ENCODE measurements around the gene CAMK1D. TPM values are rescaled to one million over a fixed set of nuclear protein-coding genes. Genes with fewer than 3 reads are reported as not detected.
A peak's percentile ranks its signal among the peaks of the same experiment; 100 is the strongest.

The CAMK1D gene
- total and polyA plus RNA-seq, 10 of the 15 experiments (the other 5 are each of a cell fraction or from before 2014, with no cell fraction given): 2.1 to 35.5 (median 14.7) TPM

- peak in 2 of 3 experiments; percentile 37 to 56; a peak in 3 of 6 replicates for TF ChIP-seq CTCF (IDR thresholded peaks at IDR 0.05 in 2 of 3, conservative IDR thresholded peaks at IDR 0.05 in 1 of 3; ENCODE audit: control insufficient read depth in 2 of 3, extremely low read depth in 1 of 3, insufficient read depth in 1 of 3, low read depth in 3 of 3, low read length in 3 of 3)
- TF ChIP-seq MYC (IDR thresholded peaks at IDR 0.05; ENCODE audit: insufficient read depth, insufficient read length, insufficient replicate concordance, low read length, severe bottlenecking): no peak
- no peak for TF ChIP-seq IRF3 (IDR thresholded peaks at IDR 0.05)
- no peak for TF ChIP-seq EP300 (IDR thresholded peaks at IDR 0.05; ENCODE audit: borderline replicate concordance in 1 of 2, control insufficient read depth in 1 of 2, low read depth in 2 of 2, low read length in 2 of 2)
- TF ChIP-seq IKZF1 (conservative IDR thresholded peaks at IDR 0.05): peak; percentile 59
- no peak for TF ChIP-seq MXI1 (IDR thresholded peaks at IDR 0.05; ENCODE audit: low read depth, low read length)
- TF ChIP-seq, protein P1, sequence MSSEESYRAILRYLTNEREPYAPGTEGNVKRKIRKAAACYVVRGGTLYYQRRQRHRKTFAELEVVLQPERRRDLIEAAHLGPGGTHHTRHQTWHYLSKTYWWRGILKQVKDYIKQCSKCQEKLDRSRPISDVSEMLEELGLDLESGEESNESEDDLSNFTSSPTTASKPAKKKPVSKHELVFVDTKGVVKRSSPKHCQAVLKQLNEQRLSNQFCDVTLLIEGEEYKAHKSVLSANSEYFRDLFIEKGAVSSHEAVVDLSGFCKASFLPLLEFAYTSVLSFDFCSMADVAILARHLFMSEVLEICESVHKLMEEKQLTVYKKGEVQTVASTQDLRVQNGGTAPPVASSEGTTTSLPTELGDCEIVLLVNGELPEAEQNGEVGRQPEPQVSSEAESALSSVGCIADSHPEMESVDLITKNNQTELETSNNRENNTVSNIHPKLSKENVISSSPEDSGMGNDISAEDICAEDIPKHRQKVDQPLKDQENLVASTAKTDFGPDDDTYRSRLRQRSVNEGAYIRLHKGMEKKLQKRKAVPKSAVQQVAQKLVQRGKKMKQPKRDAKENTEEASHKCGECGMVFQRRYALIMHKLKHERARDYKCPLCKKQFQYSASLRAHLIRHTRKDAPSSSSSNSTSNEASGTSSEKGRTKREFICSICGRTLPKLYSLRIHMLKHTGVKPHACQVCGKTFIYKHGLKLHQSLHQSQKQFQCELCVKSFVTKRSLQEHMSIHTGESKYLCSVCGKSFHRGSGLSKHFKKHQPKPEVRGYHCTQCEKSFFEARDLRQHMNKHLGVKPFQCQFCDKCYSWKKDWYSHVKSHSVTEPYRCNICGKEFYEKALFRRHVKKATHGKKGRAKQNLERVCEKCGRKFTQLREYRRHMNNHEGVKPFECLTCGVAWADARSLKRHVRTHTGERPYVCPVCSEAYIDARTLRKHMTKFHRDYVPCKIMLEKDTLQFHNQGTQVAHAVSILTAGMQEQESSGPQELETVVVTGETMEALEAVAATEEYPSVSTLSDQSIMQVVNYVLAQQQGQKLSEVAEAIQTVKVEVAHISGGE (CRISPR knock-in tag; IDR thresholded peaks at IDR 0.05): no peak
- TF ChIP-seq BRCA1 (IDR thresholded peaks at IDR 0.05; ENCODE audit: low read depth, low read length): no peak
- no peak for TF ChIP-seq SMAD5 (IDR thresholded peaks at IDR 0.05; ENCODE audit: low read depth)
- TF ChIP-seq YY1 (IDR thresholded peaks at IDR 0.05; ENCODE audit: low read depth, low read length): 0 out of 2 replicates have a peak, but pooled peaks have one; percentile 4
- no peak for TF ChIP-seq ATF2 (IDR thresholded peaks at IDR 0.05; ENCODE audit: low read length)
- TF ChIP-seq RELB (IDR thresholded peaks at IDR 0.05; ENCODE audit: low read depth): peak; percentile 47
- TF ChIP-seq, protein P2, sequence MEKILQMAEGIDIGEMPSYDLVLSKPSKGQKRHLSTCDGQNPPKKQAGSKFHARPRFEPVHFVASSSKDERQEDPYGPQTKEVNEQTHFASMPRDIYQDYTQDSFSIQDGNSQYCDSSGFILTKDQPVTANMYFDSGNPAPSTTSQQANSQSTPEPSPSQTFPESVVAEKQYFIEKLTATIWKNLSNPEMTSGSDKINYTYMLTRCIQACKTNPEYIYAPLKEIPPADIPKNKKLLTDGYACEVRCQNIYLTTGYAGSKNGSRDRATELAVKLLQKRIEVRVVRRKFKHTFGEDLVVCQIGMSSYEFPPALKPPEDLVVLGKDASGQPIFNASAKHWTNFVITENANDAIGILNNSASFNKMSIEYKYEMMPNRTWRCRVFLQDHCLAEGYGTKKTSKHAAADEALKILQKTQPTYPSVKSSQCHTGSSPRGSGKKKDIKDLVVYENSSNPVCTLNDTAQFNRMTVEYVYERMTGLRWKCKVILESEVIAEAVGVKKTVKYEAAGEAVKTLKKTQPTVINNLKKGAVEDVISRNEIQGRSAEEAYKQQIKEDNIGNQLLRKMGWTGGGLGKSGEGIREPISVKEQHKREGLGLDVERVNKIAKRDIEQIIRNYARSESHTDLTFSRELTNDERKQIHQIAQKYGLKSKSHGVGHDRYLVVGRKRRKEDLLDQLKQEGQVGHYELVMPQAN (conservative IDR thresholded peaks at IDR 0.05): no peak
- no peak for TF ChIP-seq NFXL1 (IDR thresholded peaks at IDR 0.05; ENCODE audit: borderline replicate concordance)
- TF ChIP-seq HDAC2 (IDR thresholded peaks at IDR 0.05): no peak
- no peak; the same call in 1 of the 2 replicates for TF ChIP-seq PAX8 (IDR thresholded peaks at IDR 0.05)
Measured at GRCh38 chr10:12484941-12485805, 135.8 kb downstream of the CAMK1D start (continued).

All from GM12878 (cell line).